Spleen (tissue), 11 donors: Measurements from ENCODE around the gene ASPG. TPM values are rescaled to one million over a fixed set of nuclear protein-coding genes. Genes with fewer than 3 reads are reported as not detected.
A peak's percentile ranks its signal among the peaks of the same experiment; 100 is the strongest.

ENCODE experiments used
- DNase-seq: peaks from one replicate; pipeline ENCODE4 v3.0.0-alpha.2; 2020
- H3K27ac ChIP-seq, 8 donors: fragments of 200-600 bp; sonication (generic) in 7 of 8; 1 replicate in 4 of 8; 2 replicates in 4 of 8; pipeline versions ENCODE4 v1.5.0 to v1.8.0; 2016 to 2021; ENCODE audit warnings: inconsistent platforms in 4 of 8, mild to moderate bottlenecking in 4 of 8, moderate library complexity in 1 of 8
- H3K27me3 ChIP-seq, 7 donors: fragments of 200-600 bp; sonication (generic) in 6 of 7; replicated peaks in 1 of 7; 1 replicate in 4 of 7; 2 replicates in 3 of 7; pipeline versions ENCODE4 v1.5.0 to v1.8.0; 2016 to 2021; ENCODE audit warnings: inconsistent platforms in 3 of 7, mild to moderate bottlenecking in 1 of 7
- H3K36me3 ChIP-seq, 6 donors: fragments of 200-600 bp; sonication (generic) in 5 of 6; 1 replicate in 4 of 6; 2 replicates in 2 of 6; pipeline versions ENCODE4 v1.5.0 to v1.8.0; 2016 to 2021; ENCODE audit warnings: inconsistent platforms in 2 of 6
- H3K4me1 ChIP-seq, 6 donors: fragments of 200-600 bp; sonication (generic) in 5 of 6; 1 replicate in 3 of 6; 2 replicates in 3 of 6; pipeline versions ENCODE4 v1.5.0 to v1.8.0; 2016 to 2021; ENCODE audit warnings: inconsistent platforms in 3 of 6
- H3K4me3 ChIP-seq, 8 donors: fragments of 200-600 bp; sonication (generic) in 7 of 8; 1 replicate in 4 of 8; 2 replicates in 4 of 8; pipeline versions ENCODE4 v1.5.0 to v1.8.0; 2016 to 2021; ENCODE audit warnings: inconsistent platforms in 4 of 8, mild to moderate bottlenecking in 4 of 8, moderate library complexity in 2 of 8
- H3K9me3 ChIP-seq, 8 donors: fragments of 200-600 bp; sonication (generic) in 7 of 8; 1 replicate in 4 of 8; 2 replicates in 4 of 8; pipeline versions ENCODE4 v1.5.0 to v1.8.0; 2016 to 2021; ENCODE audit warnings: inconsistent platforms in 4 of 8
- CTCF ChIP-seq, 11 experiments: fragments of 200-600 bp in 7 of 11; fragments of 450-650 bp in 4 of 11; sonication (generic) in 4 of 11; IDR thresholded peaks in 8 of 11; conservative IDR thresholded peaks in 3 of 11; 1 replicate in 7 of 11; 2 replicates in 4 of 11; pipeline versions ENCODE4 v1.4.0 to v1.8.0; 2016 to 2021; ENCODE audit warnings: antibody characterized with exemption in 11 of 11, inconsistent platforms in 4 of 11, mild to moderate bottlenecking in 1 of 11
- POLR2A ChIP-seq, 3 donors: fragments of 450-650 bp; IDR thresholded peaks; one replicate each; pipeline ENCODE4 v1.5.1; 2017; ENCODE audit warnings: antibody characterized with exemption in 3 of 3, mild to moderate bottlenecking in 1 of 3
- POLR2AphosphoS5 ChIP-seq, 3 donors: sonication (generic); formaldehyde crosslinking; IDR thresholded peaks; one replicate each; pipeline ENCODE4 v1.5.1; 2017; ENCODE audit warnings: antibody characterized with exemption in 3 of 3
- WGBS, 5 donors: extraction: QIAGEN DNeasy Blood & Tissue Kit in 3 of 5; methylation state at CpG; one replicate each; pipeline versions ENCODE4 v1.1.5 to v1.1.7; 2013 to 2018; 5-methylcytosine and 5-hydroxymethylcytosine counted together
- intact Hi-C: fragments of 100-400 bp; cut with DNase I; formaldehyde crosslinking; loops from one replicate; pipeline ENCODE4 v1.15.0; 2023; ENCODE audit warnings: low total_unique reads
- polyA plus RNA-seq, 3 donors: library from polyadenylated mRNA; stranded (reverse); fragments of 200-250 nt; gene quantifications; one replicate each; pipeline ENCODE4 v1.2.1, GENCODE V29; 2013
- total RNA-seq, 7 donors: library from RNA; depleted of rRNA in 3 of 7; stranded (reverse); fragments of >200 nt in 3 of 7; fragmentation: NEBNext Ultra II Directional in 4 of 7; extraction: Animal tissue kit (Norgen Biotek cat#: 25700) in 4 of 7; gene quantifications; one replicate each; pipeline versions ENCODE4 v1.1.0 to v1.2.1, GENCODE V29; 2016 to 2021
- donor health status: healthy with polysubstance abuse.
- donor health status: DM: no; HTN: no; CAD: no; lungs with moderate emphysema.
- donor health status: DM: no; HTN: no; CAD: no.
- donor health status: Bipolar disorder and iron deficiency.
- donor health status: healthy.
- donor health status: DM: no; HTN: no; CAD: no.
- donor health status: DM: yes; HTN: yes; CAD: no.

The ASPG gene
- total and polyA plus RNA-seq, 10 donors: 0.05 to 0.67 (median 0.26) TPM; not detected in 3

- Histone ChIP-seq H3K36me3 (peaks cover 0 to 33% (median 0%) of the 10 kb centered on the region in 6 donors), H3K9me3 (no peaks in the 10 kb centered on the region), H3K4me1 (no peaks in the 10 kb centered on the region), H3K27ac (no peak overlapping the region), H3K27me3 (peaks cover 0 to 14% (median 0%) of the 10 kb centered on the region in 7 donors), H3K4me3 (no peak overlapping the region)
- intact Hi-C loops: no loop called here
- 93 to 96% (median 96%) methylated on average over 3 of the region's 3 CpGs for WGBS, 5 donors
- no peak for DNase-seq
- TF ChIP-seq POLR2A (IDR thresholded peaks at IDR 0.05) (no peak), CTCF (IDR thresholded peaks at IDR 0.05 in 8 of 11, conservative IDR thresholded peaks at IDR 0.05 in 3 of 11) (no peak), POLR2AphosphoS5 (IDR thresholded peaks at IDR 0.05) (no peak)
Observed at GRCh38 chr14:104047761-104048160, 37.7 kb upstream of the ASPG start.

GRCh38 chr14:104048758-104049507, 36.6 kb upstream of the ASPG start:
- intact Hi-C loops: no loop called here
- Histone ChIP-seq H3K9me3 (no peaks in the 10 kb centered on the region), H3K36me3 (peaks cover 0 to 37% (median 0%) of the 10 kb centered on the region in 6 donors), H3K27ac (peak overlapping the region in 1 of 8 donors; percentile 70), H3K27me3 (peaks cover 0 to 14% (median 0%) of the 10 kb centered on the region in 7 donors), H3K4me1 (no peaks in the 10 kb centered on the region), H3K4me3 (no peak overlapping the region)
- WGBS, 5 donors: 78 to 85% (median 80%) methylated on average over 2 of the region's 2 CpGs
- no peak for DNase-seq
- TF ChIP-seq POLR2AphosphoS5 (IDR thresholded peaks at IDR 0.05) (no peak), POLR2A (IDR thresholded peaks at IDR 0.05) (no peak), CTCF (IDR thresholded peaks at IDR 0.05 in 8 of 11, conservative IDR thresholded peaks at IDR 0.05 in 3 of 11) (no peak)

- no peak for TF ChIP-seq POLR2AphosphoS5 (IDR thresholded peaks at IDR 0.05)
- TF ChIP-seq POLR2A (IDR thresholded peaks at IDR 0.05): no peak
- TF ChIP-seq CTCF (IDR thresholded peaks at IDR 0.05 in 8 of 11, conservative IDR thresholded peaks at IDR 0.05 in 3 of 11): no peak
- Histone ChIP-seq H3K27ac (peak overlapping the region in 1 of 8 donors; percentile 70), H3K4me1 (no peaks in the 10 kb centered on the region), H3K36me3 (peaks cover 0 to 35% (median 0%) of the 10 kb centered on the region in 6 donors), H3K27me3 (peaks cover 0 to 14% (median 0%) of the 10 kb centered on the region in 7 donors), H3K9me3 (no peaks in the 10 kb centered on the region), H3K4me3 (no peak overlapping the region)
- DNase-seq: no peak
- 67 to 85% (median 79%) methylated on average over 9 of the region's 9 CpGs for WGBS, 5 donors
- intact Hi-C loops: no loop called here
Observed at GRCh38 chr14:104049576-104050240, 35.8 kb upstream of the ASPG start.
